GM18508 (cell line): Measurements from ENCODE around the gene ADORA2B.
"Not testable (repeated sequence)": the region's sequence is repeated elsewhere in the genome, so short reads cannot be mapped to it uniquely, and the experiment has no call there.

Source experiments
- ATAC-seq: cut with Tn5 transposase; IDR thresholded peaks from one replicate; pipeline ENCODE4 v1.9.1; 2021; ENCODE audit warnings: moderate number of reproducible peaks; ENCODE audit not compliant: insufficient read depth, unreplicated experiment

Gene ADORA2B

GRCh38 chr17:15920758-15921239 lies 24.1 kb upstream of the ADORA2B start:
- no peak for ATAC-seq

GRCh38 chr17:15921640-15922039 lies 23.3 kb upstream of the ADORA2B start:
- no peak for ATAC-seq

DNA sequence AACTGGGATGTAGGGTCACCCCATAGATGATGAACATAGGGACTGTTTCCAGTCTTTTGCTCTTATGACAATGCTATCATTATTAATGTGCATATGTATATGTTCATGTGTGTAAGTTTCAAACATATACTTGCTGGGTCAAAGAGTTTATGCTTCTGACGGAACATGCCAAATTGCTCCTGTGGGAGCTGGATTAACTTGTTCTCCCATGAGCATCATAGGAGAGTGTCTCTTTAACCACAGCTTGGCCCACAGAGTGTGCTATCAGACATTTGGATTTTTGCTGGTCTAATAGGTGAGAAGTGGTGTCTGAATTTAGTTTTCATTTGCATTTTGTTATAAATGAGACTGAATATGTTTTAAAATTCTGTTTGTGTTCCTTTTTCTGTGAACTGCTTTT lies 22.3 kb upstream of the ADORA2B start:
- ATAC-seq: no peak

DNA sequence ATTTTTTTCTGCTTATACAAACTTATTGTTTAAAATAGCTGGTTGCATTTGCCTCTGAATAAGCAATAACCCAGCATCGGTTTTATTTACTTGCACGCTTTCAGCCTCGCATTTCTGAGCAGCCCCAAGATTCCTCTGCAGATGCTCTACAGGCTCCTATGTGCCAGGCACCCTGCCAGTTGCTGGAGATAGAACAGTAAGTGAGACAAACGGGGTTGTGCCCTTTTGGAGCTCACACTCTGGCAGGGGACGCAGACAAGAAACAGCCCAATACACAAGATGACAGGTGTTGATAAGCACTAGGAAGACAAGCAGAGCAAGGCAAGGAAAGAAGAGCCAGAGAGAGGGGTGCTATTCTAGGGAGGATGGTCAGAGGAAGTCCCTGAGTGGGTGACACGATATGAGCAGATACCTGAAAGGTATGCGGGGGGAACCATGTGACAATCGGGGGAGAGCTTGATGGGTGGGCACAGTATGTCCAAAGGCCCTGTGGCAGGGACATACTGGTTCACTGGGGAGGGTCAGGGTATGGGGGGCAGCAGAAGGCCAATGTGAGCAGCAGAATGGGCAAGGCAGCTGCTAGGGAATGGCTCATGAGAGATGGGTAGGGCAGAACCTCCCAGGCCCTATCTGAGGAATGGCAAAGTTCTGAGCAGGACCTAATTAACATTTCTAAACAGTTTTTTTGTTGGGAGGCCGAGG lies 18.7 kb upstream of the ADORA2B start:
- ATAC-seq: no peak

GRCh38 chr17:15928286-15928785 lies 16.6 kb upstream of the ADORA2B start:
- ATAC-seq: no peak

GRCh38 chr17:15929941-15930340 lies 15.0 kb upstream of the ADORA2B start:
- ATAC-seq: no peak

- ATAC-seq: no peak
These were observed 14.5 kb upstream of the ADORA2B start for GRCh38 chr17:15930426-15930825.

DNA sequence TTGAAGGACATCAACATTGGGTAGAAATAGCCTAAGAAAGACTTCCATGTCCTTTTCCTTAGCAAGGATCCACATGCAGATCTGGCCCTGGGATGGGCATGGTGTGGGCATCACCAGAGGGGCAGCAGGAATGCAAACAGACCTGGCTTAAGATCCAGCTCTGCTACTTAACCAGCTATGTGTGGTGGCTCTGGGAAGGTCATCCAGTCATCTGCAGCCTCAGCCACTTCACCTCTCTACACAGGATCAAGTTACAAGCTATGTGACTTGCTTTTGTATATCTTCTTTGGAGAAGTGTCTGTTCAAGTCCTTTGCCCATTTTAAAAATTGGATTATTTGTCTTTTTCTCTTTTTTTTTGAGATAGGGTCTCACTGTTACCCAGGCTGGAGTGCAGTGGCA lies 13.5 kb upstream of the ADORA2B start:
- ATAC-seq: no peak

- ATAC-seq: no peak
These were observed 10.1 kb upstream of the ADORA2B start for GRCh38 chr17:15934866-15935265.

DNA sequence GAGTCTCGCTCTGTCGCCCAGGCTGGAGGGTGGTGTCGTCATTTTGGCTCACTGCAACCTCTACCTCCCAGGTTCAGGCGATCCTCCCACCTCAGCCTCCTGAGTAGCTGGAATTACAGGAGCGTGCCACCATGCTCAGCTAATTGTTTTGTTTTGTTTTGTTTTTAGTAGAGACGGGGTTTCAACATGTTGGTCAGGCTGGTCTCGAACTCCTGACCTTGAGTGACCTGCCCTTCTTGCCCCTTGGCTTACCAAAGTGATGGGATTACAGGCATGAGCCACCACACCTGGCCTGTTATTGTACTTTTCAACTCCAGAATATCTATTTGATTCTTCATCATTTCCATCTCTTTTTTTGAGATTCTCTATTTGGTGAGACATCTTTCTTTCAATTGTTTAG lies 9.0 kb upstream of the ADORA2B start:
- no peak for ATAC-seq

DNA sequence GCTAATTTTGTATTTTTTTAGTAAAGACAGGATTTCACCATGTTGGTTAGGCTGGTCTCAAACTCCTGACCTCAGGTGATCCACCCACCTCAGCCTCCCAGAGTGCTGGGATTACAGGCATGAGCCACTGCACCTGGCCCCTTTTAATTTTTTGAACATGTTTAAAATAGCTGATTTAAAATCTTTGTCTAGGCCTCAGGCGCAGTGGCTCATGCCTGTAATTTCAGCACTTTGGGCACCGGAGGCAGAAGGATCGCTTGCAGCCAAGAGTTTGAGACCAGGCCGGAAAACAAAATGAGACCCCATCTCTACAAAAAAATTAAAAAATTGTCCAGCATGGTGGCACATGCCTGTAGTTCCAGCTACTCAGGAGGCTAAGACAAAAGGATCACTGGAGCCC lies 8.4 kb upstream of the ADORA2B start:
- ATAC-seq: not testable (repeated sequence)

DNA sequence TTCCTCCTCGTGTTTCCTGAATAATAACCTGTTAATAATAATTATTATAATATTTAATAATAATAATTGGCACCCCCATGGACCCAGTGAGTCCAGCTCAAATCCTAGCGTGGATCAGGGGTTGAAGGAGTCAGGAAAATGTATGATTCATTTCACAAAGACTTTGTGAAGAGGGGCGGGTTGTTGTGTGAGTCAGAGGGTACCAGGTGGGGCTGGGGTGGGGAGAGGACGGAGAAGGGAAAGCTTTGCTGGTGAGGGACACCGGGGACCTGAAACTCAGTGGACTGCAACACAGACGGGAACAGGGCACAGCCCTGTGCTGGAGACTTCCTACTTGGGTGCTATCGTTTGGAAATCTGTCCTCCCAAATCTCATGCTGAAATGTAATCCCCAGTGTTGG lies 3.1 kb upstream of the ADORA2B start:
- no peak for ATAC-seq

GRCh38 chr17:15942207-15942833 lies 2.6 kb upstream of the ADORA2B start:
- ATAC-seq: no peak

- no peak for ATAC-seq
These were observed 765 bp upstream of the ADORA2B start for GRCh38 chr17:15943971-15944758.

GRCh38 chr17:15945527-15946191 lies 729 bp downstream of the ADORA2B start:
- no peak for ATAC-seq

GRCh38 chr17:15946611-15947120 lies 1.7 kb downstream of the ADORA2B start:
- no peak for ATAC-seq

DNA sequence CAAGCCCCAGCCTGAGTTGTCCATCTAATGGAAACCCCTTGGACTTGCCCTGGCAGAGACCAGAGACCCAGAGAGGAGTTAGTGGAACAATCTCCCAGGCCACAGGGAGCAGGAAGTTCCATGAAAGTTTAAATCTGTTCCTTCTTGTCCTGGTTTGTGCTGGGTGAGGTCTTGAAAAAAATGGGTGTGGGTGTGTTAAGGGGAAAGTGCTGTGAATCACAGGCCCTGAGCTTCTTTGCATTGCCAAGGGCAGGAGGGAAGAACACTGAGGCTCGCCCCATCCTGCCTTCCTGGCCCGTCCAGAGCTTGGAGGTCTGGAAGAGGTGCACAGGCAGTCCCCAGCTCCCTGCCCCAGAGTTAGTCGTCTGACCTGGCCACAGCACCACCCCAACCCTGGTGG lies 2.3 kb downstream of the ADORA2B start:
- ATAC-seq: no peak

DNA sequence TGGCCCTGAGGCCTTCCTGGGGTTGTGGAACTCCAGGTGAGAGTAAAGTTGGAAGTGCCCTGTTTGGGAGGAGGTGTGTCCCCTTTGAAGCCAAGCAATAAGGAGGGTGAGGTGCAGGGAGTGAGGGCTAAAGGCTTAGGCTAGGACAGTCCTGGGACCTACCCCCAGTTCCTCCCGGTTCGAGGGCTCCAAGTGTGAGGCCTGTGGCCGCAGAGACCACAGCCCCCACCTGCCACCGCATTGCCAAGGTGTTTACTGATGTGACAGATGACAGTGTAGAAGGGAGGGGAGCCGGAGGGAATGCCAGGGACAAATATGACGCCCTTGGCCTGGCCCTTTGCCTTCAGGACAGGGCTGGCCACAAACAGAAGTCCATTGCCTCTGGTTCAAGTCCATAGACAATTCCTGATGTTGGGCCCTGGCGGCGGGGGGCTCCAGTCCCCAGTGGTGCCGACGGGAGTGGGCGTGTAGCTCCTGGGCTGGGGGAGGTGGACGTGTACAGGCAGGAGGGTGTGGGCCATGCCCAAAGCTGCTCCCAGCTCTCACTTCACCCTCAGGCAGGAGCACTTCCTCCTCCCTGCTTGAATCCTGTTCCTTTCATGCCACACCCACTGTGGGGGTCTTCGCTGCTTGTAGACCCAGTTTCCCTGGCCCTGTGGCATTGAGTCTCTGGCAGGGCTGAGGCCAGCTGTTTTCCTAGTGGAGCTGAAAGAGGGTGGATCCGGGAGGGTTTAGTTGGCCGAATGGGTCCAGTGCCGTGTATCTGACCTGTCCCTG lies 3.2 kb downstream of the ADORA2B start:
- no peak for ATAC-seq

GRCh38 chr17:15951368-15952047 lies 6.6 kb downstream of the ADORA2B start:
- no peak for ATAC-seq
